ENCODE results near the gene COL23A1.

- TF ChIP-seq POLR2A (IDR thresholded peaks at IDR 0.05) (no peak), CTCF (IDR thresholded peaks at IDR 0.05) (no peak), EP300 (IDR thresholded peaks at IDR 0.05) (no peak), POLR2AphosphoS5 (IDR thresholded peaks at IDR 0.05) (no peak)
These were observed 375.9 kb downstream of the COL23A1 start for GRCh38 chr5:178214160-178214803.

Measured in gastroesophageal sphincter (tissue), 3 donors.